OCI-LY3 (cell line): ENCODE results near the gene KDM2A.

Experiments
- CTCF ChIP-seq: fragments of 200-600, 300-600 bp; sonication (generic); IDR thresholded peaks from 2 replicates; pipeline ENCODE4 v1.5.1; 2014; ENCODE audit warnings: antibody characterized with exemption, low read length, low read depth
- EZH2phosphoT487 ChIP-seq: fragments of 200-600 bp; shearing (Covaris generic); IDR thresholded peaks from 2 replicates; pipeline ENCODE4 v1.6.1; 2018; ENCODE audit warnings: antibody characterized with exemption, mixed run types, low read depth

DNA sequence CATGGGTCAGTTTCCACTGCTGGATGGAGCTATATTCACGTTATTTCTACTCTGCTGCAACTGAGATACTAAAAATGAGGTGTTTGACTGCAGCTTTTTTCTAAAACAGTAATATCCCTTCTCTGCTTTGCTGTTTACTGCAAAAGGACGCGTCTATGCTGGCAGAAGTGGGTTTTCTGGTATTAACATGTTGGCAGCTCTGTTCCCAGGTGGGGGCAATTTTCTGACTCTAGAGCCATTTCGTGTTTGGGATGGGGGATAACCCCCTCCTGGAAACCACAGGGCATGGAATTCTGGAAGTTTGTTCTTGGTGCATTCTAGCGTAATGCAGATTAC lies 152.1 kb downstream of the KDM2A start:
- no peak for TF ChIP-seq CTCF
- TF ChIP-seq EZH2phosphoT487, result no peak
